Measurements from ENCODE around the gene IL10RB. TPM values are rescaled to one million over a fixed set of nuclear protein-coding genes. Genes with fewer than 3 reads are reported as not detected.

IL10RB gene
- total and polyA plus RNA-seq, 2 of the 8 experiments (the other 6 are each of a cell fraction or from before 2014, with no cell fraction given): 2.7 to 3.2 TPM

- Histone ChIP-seq H2AK5ac (ENCODE audit: low read depth, low read length) (no peak overlapping the region), H2BK15ac (ENCODE audit: low read length) (no peak overlapping the region), H3K56ac (replicated peaks; ENCODE audit: insufficient read length, low read depth, low read length) (no peak overlapping the region), H3K27ac (ENCODE audit: low read depth, low read length) (no peak overlapping the region), H4K8ac (ENCODE audit: extremely low read depth, insufficient read depth, low read length) (no peak overlapping the region), H3K14ac (ENCODE audit: insufficient read length) (no peak overlapping the region), H3K23ac (ENCODE audit: insufficient read length) (no peak overlapping the region), H3K4me3 (ENCODE audit: extremely low read depth in 1 of 4, insufficient read depth in 2 of 4, low read depth in 3 of 4, low read length in 4 of 4) (no peak overlapping the region), H4K20me1 (replicated peaks in 1 of 2; ENCODE audit: control insufficient read depth in 1 of 2, insufficient read depth in 2 of 2, low read length in 2 of 2) (no peaks in the 10 kb centered on the region), H2BK120ac (replicated peaks; ENCODE audit: low read depth, low read length) (no peak overlapping the region), H4K91ac (replicated peaks; ENCODE audit: insufficient read length, low read length) (no peak overlapping the region), H4K5ac (ENCODE audit: insufficient read length, low read depth, low read length) (no peak overlapping the region), H3K9ac (replicated peaks in 1 of 4; ENCODE audit: extremely low read depth in 1 of 4, low read depth in 3 of 4, low read length in 3 of 4) (no peak overlapping the region), H2AFZ (ENCODE audit: low read length) (no peak overlapping the region), H3K23me2 (ENCODE audit: low read depth, low read length) (no peaks in the 10 kb centered on the region), H3K4me2 (ENCODE audit: insufficient read depth in 1 of 2, low read depth in 2 of 2, low read length in 2 of 2) (no peak overlapping the region), H3K79me2 (ENCODE audit: control insufficient read depth in 1 of 2, insufficient read depth in 2 of 2, low read length in 2 of 2) (no peaks in the 10 kb centered on the region), H3K79me1 (ENCODE audit: low read depth, low read length) (no peaks in the 10 kb centered on the region), H3K9me3 (ENCODE audit: insufficient read depth in 2 of 2, low read depth in 1 of 2, low read length in 1 of 2) (no peaks in the 10 kb centered on the region), H3K18ac (ENCODE audit: extremely low read depth, low read length) (no peak overlapping the region), H3K4ac (replicated peaks; ENCODE audit: insufficient read length, low read depth, low read length) (no peak overlapping the region), H3K27me3 (replicated peaks in 1 of 4; ENCODE audit: control insufficient read depth in 3 of 4, extremely low read depth in 1 of 4, insufficient read depth in 3 of 4, low read length in 3 of 4) (no peaks in the 10 kb centered on the region), H2BK5ac (ENCODE audit: low read depth, low read length) (no peak overlapping the region), H2BK20ac (ENCODE audit: low read length) (no peak overlapping the region), H2BK12ac (ENCODE audit: low read depth, low read length) (no peak overlapping the region), H3K4me1 (replicated peaks in 1 of 4; ENCODE audit: control insufficient read depth in 3 of 4, insufficient read depth in 4 of 4, low read length in 3 of 4) (no peaks in the 10 kb centered on the region), H3K36me3 (ENCODE audit: control insufficient read depth in 2 of 4, insufficient read depth in 4 of 4, low read length in 3 of 4) (no peaks in the 10 kb centered on the region)
- TF ChIP-seq BRCA1 (IDR thresholded peaks at IDR 0.05; ENCODE audit: low read depth, low read length) (no peak), RBBP5 (IDR thresholded peaks at IDR 0.05; ENCODE audit: borderline replicate concordance, low read depth, low read length) (no peak), RFX5 (IDR thresholded peaks at IDR 0.05; ENCODE audit: borderline replicate concordance, low read depth, low read length) (no peak), ASH2L (IDR thresholded peaks at IDR 0.05; ENCODE audit: low read length) (no peak), JUN (IDR thresholded peaks at IDR 0.05; ENCODE audit: low read depth, low read length) (no peak), CBX5 (IDR thresholded peaks at IDR 0.05; ENCODE audit: low read depth, low read length) (no peak), CTCF (IDR thresholded peaks at IDR 0.05; ENCODE audit: control extremely low read depth in 1 of 3, insufficient read depth in 1 of 3, low read depth in 1 of 3, low read length in 3 of 3) (no peak)
- ChIA-PET CTCF (ENCODE audit: partially characterized antibody) (interaction anchor here (0.6 to 1.7 kb wide), 2 partner anchors 14 to 36 kb away, joined by 3 read pairs; no protein-coding TSS in a partner anchor), POLR2A (ENCODE audit: partially characterized antibody) (interaction anchor here (1.2 kb wide), 1 partner anchor 9 kb away, joined by 3 read pairs; no protein-coding TSS in a partner anchor)
- FAIRE-seq (no peak), DNase-seq (ENCODE audit: low read depth in 1 of 2, low spot score in 2 of 2) (no peak)
- WGBS, 2 experiments (ENCODE audit: extremely low coverage in 1 of 2, insufficient coverage in 1 of 2, insufficient read length in 1 of 2, insufficient replicate concordance in 2 of 2, low coverage in 1 of 2, low lambda C conversion rate in 2 of 2, missing lambda C conversion rate in 1 of 2): 82% methylated on average over 5 of the region's 5 CpGs; no CpG with 5 or more reads in 1 of the 2 experiments
These were observed 17.0 kb downstream of the IL10RB start for GRCh38 chr21:33283203-33283602.

Measured in H1 (cell line).